ENCODE results near the gene NDUFS3. TPM values are rescaled to one million over a fixed set of nuclear protein-coding genes. Genes with fewer than 3 reads are reported as not detected.

The NDUFS3 gene
- total and polyA plus RNA-seq, 10 of the 15 experiments (the other 5 are each of a cell fraction or from before 2014, with no cell fraction given), result 22.3 to 217 (median 125) TPM

DNA sequence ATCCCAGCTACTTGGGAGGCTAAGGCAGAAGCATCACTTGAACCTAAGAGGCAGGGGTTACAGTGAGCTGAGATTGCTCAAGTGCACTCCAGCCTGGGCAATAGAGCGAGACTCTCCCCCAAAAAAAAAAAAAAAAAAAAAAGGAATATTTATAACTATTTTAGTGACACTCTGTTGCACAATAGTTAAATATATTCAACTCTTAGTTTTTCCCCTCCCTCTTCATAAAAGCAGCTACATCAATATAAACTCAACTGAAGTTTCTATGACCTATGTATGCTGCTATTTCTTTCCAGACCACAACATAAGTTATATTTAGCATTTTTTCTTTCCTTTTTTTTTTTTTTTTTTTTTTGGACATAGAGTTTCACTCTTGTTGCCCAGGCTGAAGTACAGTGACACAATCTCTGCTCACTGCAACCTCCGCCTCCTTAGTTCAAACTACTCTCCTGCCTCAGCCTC lies 45.2 kb upstream of the NDUFS3 start (continued):
- TF ChIP-seq, protein P1, sequence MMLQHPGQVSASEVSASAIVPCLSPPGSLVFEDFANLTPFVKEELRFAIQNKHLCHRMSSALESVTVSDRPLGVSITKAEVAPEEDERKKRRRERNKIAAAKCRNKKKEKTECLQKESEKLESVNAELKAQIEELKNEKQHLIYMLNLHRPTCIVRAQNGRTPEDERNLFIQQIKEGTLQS (IDR thresholded peaks at IDR 0.05; ENCODE audit: borderline replicate concordance, extremely low read depth, low read depth, low read length), result no peak
- TF ChIP-seq MYC (IDR thresholded peaks at IDR 0.05; ENCODE audit: insufficient read depth, insufficient read length, insufficient replicate concordance, low read length, severe bottlenecking), result no peak

DNA sequence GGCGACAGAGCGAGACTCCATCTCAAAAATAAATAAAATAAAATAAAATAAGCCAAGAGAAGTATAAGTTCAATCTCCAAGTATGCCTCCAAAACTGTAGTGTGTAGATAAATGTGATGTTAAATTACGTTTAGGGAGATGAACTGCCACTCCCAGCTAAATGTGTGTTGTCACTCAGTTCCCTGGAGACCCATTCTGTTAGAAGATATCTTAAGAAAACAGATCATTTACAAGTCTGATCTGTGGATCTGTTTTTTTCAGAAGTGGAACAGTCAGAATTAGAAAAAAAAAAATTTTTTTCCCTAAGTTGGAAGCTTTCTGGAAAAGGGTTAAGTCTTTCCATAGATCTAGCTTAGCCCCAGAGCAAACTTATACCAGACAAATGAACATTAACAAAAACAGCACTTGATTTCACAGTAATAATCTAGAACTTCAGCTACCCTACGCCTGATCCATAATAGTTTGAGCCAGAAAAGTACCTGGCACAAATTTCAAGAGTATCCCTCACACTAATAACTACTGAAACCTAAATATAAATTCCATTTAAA lies 44.1 kb upstream of the NDUFS3 start:
- peaks cover under 1% of the 10 kb centered on the region; the same call in 1 of the 2 replicates for H3K4me1 ChIP-seq (ENCODE audit: control insufficient read depth, insufficient read depth, low read length)
- CTCF ChIA-PET, result interaction anchor here (1.3 to 2.6 kb wide), 2 partner anchors 13 to 19 kb away, joined by 6 to 9 read pairs; no protein-coding TSS in a partner anchor
- POLR2A ChIA-PET, result interaction anchor here (0.6 to 3.9 kb wide), 4 partner anchors 8 to 46 kb away, joined by 3 to 16 read pairs (median 6); partner anchors contain the start of gene CELF1

More for the DNA sequence above, 44.1 kb upstream of the NDUFS3 start:
- Histone ChIP-seq H3K27me3 (replicated peaks in 1 of 2; ENCODE audit: control insufficient read depth in 2 of 2, insufficient read depth in 2 of 2, low read length in 1 of 2) (no peaks in the 10 kb centered on the region), H4K20me1 (ENCODE audit: control insufficient read depth, insufficient read depth) (peaks cover 7% of the 10 kb centered on the region), H3K79me2 (ENCODE audit: control insufficient read depth, insufficient read depth, low read length) (peaks cover 83% of the 10 kb centered on the region), H2AFZ (ENCODE audit: control insufficient read depth, low read depth, low read length) (no peak overlapping the region), H3K9ac (ENCODE audit: control insufficient read depth, insufficient read depth, low read length) (no peak overlapping the region), H3K4me2 (ENCODE audit: control insufficient read depth, insufficient read depth) (no peak overlapping the region), H3K9me3 (replicated peaks; ENCODE audit: control insufficient read depth, insufficient read depth, low read length) (no peaks in the 10 kb centered on the region), H3K4me3 (no peak overlapping the region), H3K27ac (ENCODE audit: control insufficient read depth, insufficient read depth) (no peak overlapping the region), H3K36me3 (ENCODE audit: control insufficient read depth in 2 of 2, insufficient read depth in 2 of 2, low read length in 1 of 2) (peaks cover 2 to 10% of the 10 kb centered on the region in 2 experiments; a peak in 3 of 4 replicates)
- SMC1A ChIA-PET (ENCODE audit: uncharacterized antibody, unreplicated experiment), result interaction anchor here (0.8 to 6.1 kb wide), 7 partner anchors 8 to 36 kb away, joined by 3 to 42 read pairs (median 4); no protein-coding TSS in a partner anchor
- in situ Hi-C loops (cut with MboI) (no loop called here), intact Hi-C loops (cut with micrococcal nuclease; ENCODE audit: unreplicated experiment) (no loop called here)
- FAIRE-seq, result no peak
- TF ChIP-seq RELA (IDR thresholded peaks at IDR 0.05; ENCODE audit: borderline replicate concordance, partially characterized antibody) (no peak), POLR2AphosphoS5 (IDR thresholded peaks at IDR 0.05; ENCODE audit: low read length) (no peak), RCOR1 (conservative IDR thresholded peaks at IDR 0.05; ENCODE audit: low read depth, low read length) (no peak), KDM1A (IDR thresholded peaks at IDR 0.05; ENCODE audit: borderline replicate concordance) (no peak)
- no peak for DNase-seq (ENCODE audit: low read depth, low spot score)
- no TSS peak for BruUV-seq (replicated peaks)
- RAD21 ChIA-PET (ENCODE audit: unreplicated experiment), result interaction anchor here (1.0 kb wide), 1 partner anchor 13 kb away, joined by 3 read pairs; no protein-coding TSS in a partner anchor
- ATAC-seq, result no peak
- 85% methylated on average over 4 of the region's 4 CpGs for WGBS (ENCODE audit: insufficient coverage, insufficient replicate concordance, low lambda C conversion rate, missing lambda C conversion rate)
